H1 (cell line): Measurements from ENCODE around the gene ZFP14. TPM values are rescaled to one million over a fixed set of nuclear protein-coding genes. Genes with fewer than 3 reads are reported as not detected.

ENCODE experiments used
- CTCF ChIA-PET: fragments of 300-600 bp; sonication (Branson Sonifier 250); formaldehyde crosslinking; loops from one replicate; lab custom pipeline; 2021; ENCODE audit not compliant: partially characterized antibody; lab: Charles Lee
- POLR2A ChIA-PET: fragments of 300-600 bp; sonication (Branson Sonifier 250); formaldehyde crosslinking; loops from one replicate; lab custom pipeline; 2021; ENCODE audit warnings: inconsistent platforms; ENCODE audit not compliant: partially characterized antibody; lab: Charles Lee
- DNase-seq, 2 experiments: peaks; one replicate each; pipeline versions ENCODE4 v3.0.0 to v3.0.0-alpha.2; 2010 to 2022; ENCODE audit warnings: low spot score in 2 of 2, low read depth in 1 of 2, mixed read lengths in 1 of 2
- FAIRE-seq: peaks from 2 replicates; lab custom pipeline; 2011; peaks lifted over from hg19 to GRCh38; lab: Jason Lieb, UNC
- H2AFZ ChIP-seq: 2 replicates; pipeline ENCODE4 v1.8.1; 2012; ENCODE audit warnings: low read length, inconsistent platforms
- H2AK5ac ChIP-seq: 2 replicates; pipeline ENCODE4 v1.6.1; 2013; ENCODE audit warnings: low read depth, low read length
- H2BK120ac ChIP-seq: replicated peaks from 2 replicates; pipeline ENCODE3; 2013; ENCODE audit warnings: low read depth, low read length, inconsistent platforms
- H2BK12ac ChIP-seq: 2 replicates; pipeline ENCODE4 v1.6.1; 2013; ENCODE audit warnings: low read depth, low read length
- H2BK15ac ChIP-seq: 2 replicates; pipeline ENCODE4 v1.6.1; 2013; ENCODE audit warnings: low read length
- H2BK20ac ChIP-seq: 2 replicates; pipeline ENCODE4 v1.6.1; 2013; ENCODE audit warnings: low read length
- H2BK5ac ChIP-seq: 2 replicates; pipeline ENCODE4 v1.6.1; 2013; ENCODE audit warnings: low read depth, low read length
- H3K14ac ChIP-seq: 2 replicates; pipeline ENCODE4 v1.6.1; 2013; ENCODE audit warnings: inconsistent platforms; ENCODE audit not compliant: insufficient read length
- H3K18ac ChIP-seq: 2 replicates; pipeline ENCODE4 v1.6.1; 2013; ENCODE audit warnings: low read length; ENCODE audit errors: extremely low read depth
- H3K23ac ChIP-seq: 2 replicates; pipeline ENCODE4 v1.6.1; 2013; ENCODE audit warnings: inconsistent platforms; ENCODE audit not compliant: insufficient read length
- H3K23me2 ChIP-seq: 2 replicates; pipeline ENCODE4 v1.6.1; 2013; ENCODE audit warnings: low read depth, low read length
- H3K27ac ChIP-seq: 2 replicates; pipeline ENCODE4 v1.6.1; 2011; ENCODE audit warnings: low read depth, low read length, inconsistent platforms
- H3K27me3 ChIP-seq, 4 experiments: replicated peaks in 1 of 4; 1 replicate in 1 of 4; 2 replicates in 3 of 4; pipeline versions ENCODE4 v1.6.1 to v1.8.1; 2011 to 2013; ENCODE audit warnings: low read length in 3 of 4, mild to moderate bottlenecking in 3 of 4, inconsistent platforms in 2 of 4, mixed read lengths in 2 of 4, moderate library complexity in 1 of 4; ENCODE audit not compliant: control insufficient read depth in 3 of 4, insufficient read depth in 3 of 4; ENCODE audit errors: extremely low read depth in 1 of 4
- H3K36me3 ChIP-seq, 4 experiments: 2 replicates each; pipeline versions ENCODE4 v1.6.1 to v1.8.1; 2011 to 2013; ENCODE audit warnings: mild to moderate bottlenecking in 4 of 4, low read length in 3 of 4, moderate library complexity in 2 of 4, control low read depth in 1 of 4, inconsistent platforms in 1 of 4; ENCODE audit not compliant: insufficient read depth in 4 of 4, control insufficient read depth in 2 of 4
- H3K4ac ChIP-seq: replicated peaks from 2 replicates; pipeline ENCODE3; 2013; ENCODE audit warnings: low read length, low read depth, mixed read lengths, inconsistent platforms; ENCODE audit not compliant: insufficient read length
- H3K4me1 ChIP-seq, 4 experiments: replicated peaks in 1 of 4; 1 replicate in 1 of 4; 2 replicates in 3 of 4; pipeline versions ENCODE4 v1.6.1 to v1.8.1; 2011 to 2013; ENCODE audit warnings: low read length in 3 of 4, inconsistent platforms in 2 of 4, mixed read lengths in 1 of 4; ENCODE audit not compliant: insufficient read depth in 4 of 4, control insufficient read depth in 3 of 4
- H3K4me2 ChIP-seq, 2 experiments: 2 replicates each; pipeline versions ENCODE4 v1.6.1 to v1.8.1; 2011 to 2013; ENCODE audit warnings: low read depth in 2 of 2, low read length in 2 of 2, control low read depth in 1 of 2, inconsistent platforms in 1 of 2, mild to moderate bottlenecking in 1 of 2; ENCODE audit not compliant: insufficient read depth in 1 of 2
- H3K4me3 ChIP-seq, 4 experiments: fragments of 200-600, 300-600 bp in 1 of 4; sonication (generic), shearing (Covaris generic), sonication (Bioruptor Twin) in 1 of 4; 2 replicates each; pipeline versions ENCODE4 v1.5.1 to v1.8.1; 2011 to 2016; ENCODE audit warnings: low read length in 4 of 4, low read depth in 3 of 4, control low read depth in 2 of 4, inconsistent platforms in 2 of 4, mild to moderate bottlenecking in 2 of 4, mixed read lengths in 1 of 4, moderate library complexity in 1 of 4; ENCODE audit not compliant: insufficient read depth in 2 of 4; ENCODE audit errors: extremely low read depth in 1 of 4
- H3K56ac ChIP-seq: replicated peaks from 2 replicates; pipeline ENCODE3; 2013; ENCODE audit warnings: low read depth, mild to moderate bottlenecking, mixed read lengths, low read length, inconsistent platforms; ENCODE audit not compliant: insufficient read length
- H3K79me1 ChIP-seq: 2 replicates; pipeline ENCODE4 v1.6.1; 2013; ENCODE audit warnings: low read depth, low read length, control low read depth
- H3K79me2 ChIP-seq, 2 experiments: 2 replicates each; pipeline versions ENCODE4 v1.6.1 to v1.8.1; 2012 to 2013; ENCODE audit warnings: low read length in 2 of 2, mild to moderate bottlenecking in 2 of 2, inconsistent platforms in 1 of 2; ENCODE audit not compliant: insufficient read depth in 2 of 2, control insufficient read depth in 1 of 2
- H3K9ac ChIP-seq, 4 experiments: replicated peaks in 1 of 4; 1 replicate in 1 of 4; 2 replicates in 3 of 4; pipeline versions ENCODE4 v1.6.1 to v1.8.1; 2011 to 2013; ENCODE audit warnings: low read depth in 3 of 4, low read length in 3 of 4, control low read depth in 2 of 4, mild to moderate bottlenecking in 2 of 4, moderate library complexity in 2 of 4, inconsistent platforms in 1 of 4; ENCODE audit errors: extremely low read depth in 1 of 4
- H3K9me3 ChIP-seq, 2 experiments: 2 replicates each; pipeline versions ENCODE4 v1.6.1 to v1.8.1; 2012 to 2013; ENCODE audit warnings: mild to moderate bottlenecking in 2 of 2, moderate library complexity in 2 of 2, control low read depth in 1 of 2, inconsistent platforms in 1 of 2, low read depth in 1 of 2, low read length in 1 of 2, mixed read lengths in 1 of 2; ENCODE audit not compliant: insufficient read depth in 2 of 2
- H4K20me1 ChIP-seq, 2 experiments: replicated peaks in 1 of 2; 2 replicates each; pipeline versions ENCODE3 to v1.8.1; 2011 to 2013; ENCODE audit warnings: inconsistent platforms in 2 of 2, low read length in 2 of 2, mild to moderate bottlenecking in 1 of 2; ENCODE audit not compliant: insufficient read depth in 2 of 2, control insufficient read depth in 1 of 2
- H4K5ac ChIP-seq: 2 replicates; pipeline ENCODE4 v1.6.1; 2013; ENCODE audit warnings: low read length, low read depth, mixed read lengths, inconsistent platforms; ENCODE audit not compliant: insufficient read length
- H4K8ac ChIP-seq: 2 replicates; pipeline ENCODE4 v1.8.0; 2013; ENCODE audit warnings: mild to moderate bottlenecking, moderate library complexity, low read length, inconsistent platforms; ENCODE audit not compliant: insufficient read depth; ENCODE audit errors: extremely low read depth
- H4K91ac ChIP-seq: replicated peaks from 2 replicates; pipeline ENCODE3; 2013; ENCODE audit warnings: low read length, mixed read lengths, inconsistent platforms; ENCODE audit not compliant: insufficient read length
- ASH2L ChIP-seq: fragments of 200-600, 300-600 bp; sonication (generic); IDR thresholded peaks from one replicate; pipeline ENCODE4 v1.7.1; 2017; ENCODE audit warnings: low read length
- BACH1 ChIP-seq: IDR thresholded peaks from 2 replicates; pipeline ENCODE4 v1.6.1; 2012; ENCODE audit warnings: low read length, improper control_type of control experiment
- CHD1 ChIP-seq: IDR thresholded peaks from 2 replicates; pipeline ENCODE4 v1.6.1; 2012; ENCODE audit warnings: low read depth, low read length, improper control_type of control experiment
- EGR1 ChIP-seq: IDR thresholded peaks from 2 replicates; pipeline ENCODE4 v1.6.1; 2011; ENCODE audit warnings: low read depth, low read length, borderline replicate concordance
- HDAC2 ChIP-seq, 2 experiments: fragments of 300-600 bp in 1 of 2; sonication (generic) in 1 of 2; IDR thresholded peaks; 2 replicates each; pipeline ENCODE4 v1.6.1; 2011 to 2012; ENCODE audit warnings: low read depth in 2 of 2, low read length in 2 of 2, mild to moderate bottlenecking in 2 of 2, moderate library complexity in 2 of 2, borderline replicate concordance in 1 of 2, inconsistent platforms in 1 of 2
- MAFK ChIP-seq: IDR thresholded peaks from 2 replicates; pipeline ENCODE4 v1.6.1; 2012; ENCODE audit warnings: low read depth, mild to moderate bottlenecking, improper control_type of control experiment, low read length
- SIN3A ChIP-seq, 2 experiments: IDR thresholded peaks in 1 of 2; conservative IDR thresholded peaks in 1 of 2; 2 replicates each; pipeline ENCODE4 v1.6.1; 2011 to 2012; ENCODE audit warnings: low read length in 2 of 2, improper control_type of control experiment in 1 of 2, low read depth in 1 of 2, mild to moderate bottlenecking in 1 of 2
- ZNF274 ChIP-seq: IDR thresholded peaks from 2 replicates; pipeline ENCODE4 v1.7.0; 2012; ENCODE audit warnings: low read length, borderline replicate concordance; ENCODE audit errors: extremely low read depth
- whole genome bisulfite sequencing, 2 experiments: shearing (Covaris generic) in 1 of 2; methylation state at CpG; one replicate each; pipeline versions ENCODE4 v1.1.6 to v1.1.7; 2013 to 2015; ENCODE audit warnings: low lambda C conversion rate in 2 of 2, mixed read lengths in 2 of 2, inconsistent platforms in 1 of 2, low coverage in 1 of 2, missing lambda C conversion rate in 1 of 2; ENCODE audit not compliant: insufficient replicate concordance in 2 of 2, insufficient coverage in 1 of 2, insufficient read length in 1 of 2; ENCODE audit errors: extremely low coverage in 1 of 2, missing lambda C conversion rate in 1 of 2; 5-methylcytosine and 5-hydroxymethylcytosine counted together
- polyA plus RNA-seq, 7 experiments: library from polyadenylated mRNA; depleted of rRNA in 3 of 7; stranded (reverse) in 5 of 7; unstranded in 2 of 7; fragments of >200 nt in 5 of 7; fragments of 200-250 nt in 2 of 7; gene quantifications; 1 replicate in 5 of 7; 2 replicates in 1 of 7; 4 replicates in 1 of 7; pipeline versions ENCODE4 v1.2.1 to v1.2.3, GENCODE V29; 2011 to 2013; ENCODE audit warnings: missing spikeins in 2 of 7, mixed read lengths in 2 of 7
- total RNA-seq: library from RNA; stranded (reverse); fragmentation: NEBNext Ultra II Directional; extraction: Animal tissue kit (Norgen Biotek cat#: 25700); gene quantifications from 2 replicates; pipeline ENCODE4 v1.2.1, GENCODE V29; 2021

The ZFP14 gene
- total and polyA plus RNA-seq, 2 of the 8 experiments (the other 6 are each of a cell fraction or from before 2014, with no cell fraction given), result 1.7 to 8.2 TPM

- no peak overlapping the region for H3K4ac ChIP-seq
- H3K27ac ChIP-seq, result no peak overlapping the region
- H3K56ac ChIP-seq, result no peak overlapping the region
- FAIRE-seq, result no peak
- no peaks in the 10 kb centered on the region for H3K79me2 ChIP-seq
- no peak overlapping the region for H4K8ac ChIP-seq
- H4K5ac ChIP-seq, result no peak overlapping the region
- no peak overlapping the region for H2BK5ac ChIP-seq
- H3K27me3 ChIP-seq, result no peaks in the 10 kb centered on the region
- H3K4me3 ChIP-seq, result no peak overlapping the region
- H3K9me3 ChIP-seq, result peaks cover 27 to 33% of the 10 kb centered on the region in 2 experiments
- H3K9ac ChIP-seq, result no peak overlapping the region
- no peaks in the 10 kb centered on the region for H4K20me1 ChIP-seq
- H3K36me3 ChIP-seq, result peaks cover 0 to 32% (median 8%) of the 10 kb centered on the region in 4 experiments; a peak in 4 of 8 replicates
- no peak for TF ChIP-seq EGR1
- no peak for TF ChIP-seq SIN3A (conservative IDR thresholded peaks at IDR 0.05 in 1 of 2, IDR thresholded peaks at IDR 0.05 in 1 of 2; ENCODE audit: low read depth in 1 of 2, low read length in 2 of 2)
- TF ChIP-seq MAFK, result no peak
- peak; percentile 65 for TF ChIP-seq ZNF274
- no peak for TF ChIP-seq ASH2L
- TF ChIP-seq BACH1, result no peak
- no peak for TF ChIP-seq HDAC2 (IDR thresholded peaks at IDR 0.05; ENCODE audit: borderline replicate concordance in 1 of 2, low read depth in 2 of 2, low read length in 2 of 2)
- TF ChIP-seq CHD1, result no peak
- TF ChIP-seq, all 59 proteins: peak for 1
- Histone ChIP-seq H2BK12ac (no peak overlapping the region), H3K79me1 (no peaks in the 10 kb centered on the region), H3K23ac (no peak overlapping the region), H3K4me2 (no peak overlapping the region), H3K14ac (no peak overlapping the region), H2BK15ac (no peak overlapping the region), H2AK5ac (no peak overlapping the region), H3K18ac (no peak overlapping the region), H2BK20ac (no peak overlapping the region), H3K4me1 (no peaks in the 10 kb centered on the region), H2AFZ (no peak overlapping the region), H2BK120ac (no peak overlapping the region), H3K23me2 (no peaks in the 10 kb centered on the region), H4K91ac (no peak overlapping the region)
- WGBS, 2 experiments, result 91% methylated on average over 10 of the region's 10 CpGs; no CpG with 5 or more reads in 1 of the 2 experiments
- DNase-seq, result no peak
- ChIA-PET POLR2A (no interaction called here), CTCF (interaction anchor here (0.6 kb wide), 1 partner anchor 325 kb away, joined by 3 read pairs; no protein-coding TSS in a partner anchor)
Measured at GRCh38 chr19:36340786-36341372, 38.1 kb downstream of the ZFP14 start.
